ENCODE measurements around the gene RNF212. TPM values are rescaled to one million over a fixed set of nuclear protein-coding genes. Genes with fewer than 3 reads are reported as not detected.
A peak's percentile ranks its signal among the peaks of the same experiment; 100 is the strongest.

The RNF212 gene
- total and polyA plus RNA-seq, 9 of the 15 experiments (the other 6 are each of a cell fraction or from before 2014, with no cell fraction given): 0.04 TPM; not detected in 8

DNA sequence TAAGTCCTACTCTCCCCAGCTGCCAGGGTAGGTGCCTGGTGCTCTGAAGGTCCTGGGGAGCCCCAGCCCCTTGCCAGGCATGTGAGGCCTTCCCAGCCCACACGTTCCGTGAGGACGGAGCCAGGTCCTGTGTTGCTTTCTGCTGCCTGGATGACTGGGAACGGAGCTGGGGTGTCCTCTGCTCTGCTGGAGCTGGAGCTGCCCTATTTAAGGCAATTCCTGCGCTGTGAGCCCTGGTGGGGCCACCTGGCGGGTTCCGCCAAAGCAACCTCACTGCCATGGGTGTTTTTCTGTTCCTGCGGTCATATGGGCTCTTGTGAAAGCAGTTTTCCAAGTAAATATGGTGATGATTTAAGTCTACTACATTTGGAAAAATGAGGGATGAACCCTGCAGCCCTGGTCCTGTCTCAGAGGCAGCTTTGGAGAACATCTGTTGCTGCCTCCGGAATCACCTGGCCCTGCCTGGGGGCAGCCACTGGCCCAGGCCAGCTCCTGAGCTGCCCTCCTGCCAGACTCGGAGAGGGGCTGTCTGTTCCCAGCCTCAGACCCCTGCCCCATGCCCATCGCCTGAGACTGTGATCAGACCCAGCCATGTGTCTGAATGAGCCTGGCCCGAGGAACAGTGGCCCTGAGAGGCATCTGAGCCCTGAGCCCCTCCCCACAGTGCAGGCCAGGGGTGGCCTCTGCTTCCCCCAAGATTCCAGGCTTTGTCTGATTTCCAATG lies 68.7 kb downstream of the RNF212 start:
- peak; percentile 14 for TF ChIP-seq KDM5B (IDR thresholded peaks at IDR 0.05; ENCODE audit: insufficient replicate concordance, low read depth, low read length)
- TF ChIP-seq ZFP36 (IDR thresholded peaks at IDR 0.05; ENCODE audit: low read depth, low read length, partially characterized antibody): no peak
- TF ChIP-seq ZNF561 (CRISPR knock-in tag; conservative IDR thresholded peaks at IDR 0.05): no peak
- TF ChIP-seq, protein P1, sequence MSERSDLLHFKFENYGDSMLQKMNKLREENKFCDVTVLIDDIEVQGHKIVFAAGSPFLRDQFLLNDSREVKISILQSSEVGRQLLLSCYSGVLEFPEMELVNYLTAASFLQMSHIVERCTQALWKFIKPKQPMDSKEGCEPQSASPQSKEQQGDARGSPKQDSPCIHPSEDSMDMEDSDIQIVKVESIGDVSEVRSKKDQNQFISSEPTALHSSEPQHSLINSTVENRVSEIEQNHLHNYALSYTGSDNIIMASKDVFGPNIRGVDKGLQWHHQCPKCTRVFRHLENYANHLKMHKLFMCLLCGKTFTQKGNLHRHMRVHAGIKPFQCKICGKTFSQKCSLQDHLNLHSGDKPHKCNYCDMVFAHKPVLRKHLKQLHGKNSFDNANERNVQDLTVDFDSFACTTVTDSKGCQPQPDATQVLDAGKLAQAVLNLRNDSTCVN (CRISPR knock-in tag; IDR thresholded peaks at IDR 0.05): no peak
- TF ChIP-seq, protein P2, sequence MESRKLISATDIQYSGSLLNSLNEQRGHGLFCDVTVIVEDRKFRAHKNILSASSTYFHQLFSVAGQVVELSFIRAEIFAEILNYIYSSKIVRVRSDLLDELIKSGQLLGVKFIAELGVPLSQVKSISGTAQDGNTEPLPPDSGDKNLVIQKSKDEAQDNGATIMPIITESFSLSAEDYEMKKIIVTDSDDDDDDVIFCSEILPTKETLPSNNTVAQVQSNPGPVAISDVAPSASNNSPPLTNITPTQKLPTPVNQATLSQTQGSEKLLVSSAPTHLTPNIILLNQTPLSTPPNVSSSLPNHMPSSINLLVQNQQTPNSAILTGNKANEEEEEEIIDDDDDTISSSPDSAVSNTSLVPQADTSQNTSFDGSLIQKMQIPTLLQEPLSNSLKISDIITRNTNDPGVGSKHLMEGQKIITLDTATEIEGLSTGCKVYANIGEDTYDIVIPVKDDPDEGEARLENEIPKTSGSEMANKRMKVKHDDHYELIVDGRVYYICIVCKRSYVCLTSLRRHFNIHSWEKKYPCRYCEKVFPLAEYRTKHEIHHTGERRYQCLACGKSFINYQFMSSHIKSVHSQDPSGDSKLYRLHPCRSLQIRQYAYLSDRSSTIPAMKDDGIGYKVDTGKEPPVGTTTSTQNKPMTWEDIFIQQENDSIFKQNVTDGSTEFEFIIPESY (CRISPR knock-in tag; IDR thresholded peaks at IDR 0.05): peak; percentile 35; the same call in 1 of the 2 replicates
- TF ChIP-seq EWSR1 (IDR thresholded peaks at IDR 0.05; ENCODE audit: borderline replicate concordance, low read depth, partially characterized antibody): no peak
- no peak for TF ChIP-seq BHLHE40 (IDR thresholded peaks at IDR 0.05; ENCODE audit: low read length)
- no peaks in the 10 kb centered on the region for H4K20me1 ChIP-seq (replicated peaks; ENCODE audit: control insufficient read depth, insufficient read depth, low read length)
- 95% methylated on average over 8 of the region's 12 CpGs for WGBS (ENCODE audit: insufficient coverage, low coverage, missing lambda C conversion rate)
- no peak overlapping the region for H3K4me3 ChIP-seq
- no peak for ATAC-seq
- H3K9me3 ChIP-seq (replicated peaks; ENCODE audit: control insufficient read depth, insufficient read depth, low read depth, low read length): no peaks in the 10 kb centered on the region
- no peaks in the 10 kb centered on the region for H3K36me3 ChIP-seq (ENCODE audit: control insufficient read depth, insufficient read depth, low read length)
- H3K4me1 ChIP-seq (replicated peaks in 1 of 2; ENCODE audit: control insufficient read depth in 2 of 2, insufficient read depth in 2 of 2, low read length in 2 of 2): peaks cover 43 to 81% of the 10 kb centered on the region in 2 experiments
- H3K79me2 ChIP-seq (ENCODE audit: control insufficient read depth, insufficient read depth, low read length): no peaks in the 10 kb centered on the region
- peaks cover 9 to 23% of the 10 kb centered on the region in 2 experiments; a peak in 4 of 5 replicates for H3K27me3 ChIP-seq (ENCODE audit: control insufficient read depth in 2 of 2, insufficient read depth in 2 of 2, low read length in 2 of 2)
- H2AFZ ChIP-seq (ENCODE audit: low read depth, low read length): peak overlapping the region; percentile 64
- peak overlapping the region; percentile 67 for H3K4me2 ChIP-seq (ENCODE audit: insufficient read depth, low read length)
- no peak for DNase-seq (ENCODE audit: extremely low read depth in 1 of 4, low spot score in 3 of 4)
- CTCF ChIA-PET (ENCODE audit: low intra/inter-chr PET ratio): no interaction called here
- H3K9me1 ChIP-seq (ENCODE audit: control insufficient read depth, insufficient read depth, low read length): no peaks in the 10 kb centered on the region
- H3K9ac ChIP-seq (ENCODE audit: insufficient read depth in 1 of 2, low read depth in 2 of 2, low read length in 2 of 2): peak overlapping the region; percentile 85 to 88
- no peak for FAIRE-seq
- POLR2A ChIA-PET: interaction anchor here (0.7 to 0.8 kb wide), 3 partner anchors 12 to 15 kb away, joined by 3 to 4 read pairs (median 3); no protein-coding TSS in a partner anchor
- no TSS peak for BruUV-seq (replicated peaks)
- in situ Hi-C loops (cut with MboI): no loop called here
- peak overlapping the region; percentile 97; the same call in 2 of the 3 replicates for H3K27ac ChIP-seq (ENCODE audit: extremely low read depth, low read depth, low read length)
- intact Hi-C loops (cut with micrococcal nuclease): loop anchor here (10.0 kb wide), 1 partner anchor 50 kb away; the partner anchor contains the start of gene SLC26A1

Measured in K562 (cell line).